Effector CD4-positive, alpha-beta T cell (primary cell): Measurements from ENCODE around the gene UBASH3A.

Experiments used
- DNase-seq: peaks from one replicate; pipeline ENCODE4 v3.0.0-alpha.2; 2020

Gene UBASH3A

GRCh38 chr21:42413093-42413492, 9.4 kb downstream of the UBASH3A start:
- DNase-seq, result no peak

- no peak for DNase-seq
These were observed 9.8 kb downstream of the UBASH3A start for GRCh38 chr21:42413500-42413899.

- no peak for DNase-seq
These were observed 10.4 kb downstream of the UBASH3A start for GRCh38 chr21:42414066-42414465.

- no peak for DNase-seq
These were observed 10.8 kb downstream of the UBASH3A start for GRCh38 chr21:42414553-42414927.

GRCh38 chr21:42414928-42415769, 11.4 kb downstream of the UBASH3A start:
- peak; percentile 91 for DNase-seq

GRCh38 chr21:42417533-42417932, 13.8 kb downstream of the UBASH3A start:
- peak; percentile 24 for DNase-seq

- DNase-seq, result no peak
These were observed 15.2 kb downstream of the UBASH3A start for GRCh38 chr21:42418886-42419285.

- DNase-seq, result no peak
These were observed 16.1 kb downstream of the UBASH3A start for GRCh38 chr21:42419845-42420244.

GRCh38 chr21:42421018-42421793, 17.5 kb downstream of the UBASH3A start:
- no peak for DNase-seq

- peak; percentile 37 for DNase-seq
These were observed 19.5 kb downstream of the UBASH3A start for GRCh38 chr21:42423197-42423675.

- DNase-seq, result no peak
These were observed 20.0 kb downstream of the UBASH3A start for GRCh38 chr21:42423685-42424084.

- DNase-seq, result peak; percentile 75
These were observed 21.3 kb downstream of the UBASH3A start for GRCh38 chr21:42424914-42425541.

- DNase-seq, result no peak
These were observed 21.9 kb downstream of the UBASH3A start for GRCh38 chr21:42425591-42425990.

GRCh38 chr21:42426424-42426823, 22.7 kb downstream of the UBASH3A start:
- no peak for DNase-seq

GRCh38 chr21:42426876-42427480, 23.3 kb downstream of the UBASH3A start:
- DNase-seq, result no peak

- no peak for DNase-seq
These were observed 24.2 kb downstream of the UBASH3A start for GRCh38 chr21:42427809-42428419.

- DNase-seq, result no peak
These were observed 25.3 kb downstream of the UBASH3A start for GRCh38 chr21:42429021-42429420.

- DNase-seq, result no peak
These were observed 26.2 kb downstream of the UBASH3A start for GRCh38 chr21:42429856-42430255.

GRCh38 chr21:42430521-42430920, 26.8 kb downstream of the UBASH3A start:
- no peak for DNase-seq

- DNase-seq, result no peak
These were observed 27.5 kb downstream of the UBASH3A start for GRCh38 chr21:42431196-42431595.

GRCh38 chr21:42432695-42433094, 29.0 kb downstream of the UBASH3A start:
- DNase-seq, result no peak

- no peak for DNase-seq
These were observed 30.3 kb downstream of the UBASH3A start for GRCh38 chr21:42433946-42434551.
